ENCODE results near the gene TBC1D20. TPM values are rescaled to one million over a fixed set of nuclear protein-coding genes. Genes with fewer than 3 reads are reported as not detected.

TBC1D20 gene
- total RNA-seq, 1 donor from 2014 or later: 52.8 TPM

- TF ChIP-seq, protein P1, sequence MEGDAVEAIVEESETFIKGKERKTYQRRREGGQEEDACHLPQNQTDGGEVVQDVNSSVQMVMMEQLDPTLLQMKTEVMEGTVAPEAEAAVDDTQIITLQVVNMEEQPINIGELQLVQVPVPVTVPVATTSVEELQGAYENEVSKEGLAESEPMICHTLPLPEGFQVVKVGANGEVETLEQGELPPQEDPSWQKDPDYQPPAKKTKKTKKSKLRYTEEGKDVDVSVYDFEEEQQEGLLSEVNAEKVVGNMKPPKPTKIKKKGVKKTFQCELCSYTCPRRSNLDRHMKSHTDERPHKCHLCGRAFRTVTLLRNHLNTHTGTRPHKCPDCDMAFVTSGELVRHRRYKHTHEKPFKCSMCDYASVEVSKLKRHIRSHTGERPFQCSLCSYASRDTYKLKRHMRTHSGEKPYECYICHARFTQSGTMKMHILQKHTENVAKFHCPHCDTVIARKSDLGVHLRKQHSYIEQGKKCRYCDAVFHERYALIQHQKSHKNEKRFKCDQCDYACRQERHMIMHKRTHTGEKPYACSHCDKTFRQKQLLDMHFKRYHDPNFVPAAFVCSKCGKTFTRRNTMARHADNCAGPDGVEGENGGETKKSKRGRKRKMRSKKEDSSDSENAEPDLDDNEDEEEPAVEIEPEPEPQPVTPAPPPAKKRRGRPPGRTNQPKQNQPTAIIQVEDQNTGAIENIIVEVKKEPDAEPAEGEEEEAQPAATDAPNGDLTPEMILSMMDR (IDR thresholded peaks at IDR 0.05): peak; percentile 74
- Mint-ChIP-seq H3K9me3 (ENCODE audit: unreplicated experiment) (no peaks in the 10 kb centered on the region), H3K27ac (ENCODE audit: unreplicated experiment) (peak overlapping the region; percentile 71), H3K36me3 (ENCODE audit: unreplicated experiment) (peaks cover 18% of the 10 kb centered on the region), H3K27me3 (ENCODE audit: unreplicated experiment) (no peaks in the 10 kb centered on the region), H3K4me1 (ENCODE audit: unreplicated experiment) (no peaks in the 10 kb centered on the region), H3K4me3 (ENCODE audit: unreplicated experiment) (no peak overlapping the region)
- DNase-seq (ENCODE audit: extremely low spot score, unreplicated experiment): no peak
These were observed 31.1 kb downstream of the TBC1D20 start for GRCh38 chr20:431012-431904.

DNA sequence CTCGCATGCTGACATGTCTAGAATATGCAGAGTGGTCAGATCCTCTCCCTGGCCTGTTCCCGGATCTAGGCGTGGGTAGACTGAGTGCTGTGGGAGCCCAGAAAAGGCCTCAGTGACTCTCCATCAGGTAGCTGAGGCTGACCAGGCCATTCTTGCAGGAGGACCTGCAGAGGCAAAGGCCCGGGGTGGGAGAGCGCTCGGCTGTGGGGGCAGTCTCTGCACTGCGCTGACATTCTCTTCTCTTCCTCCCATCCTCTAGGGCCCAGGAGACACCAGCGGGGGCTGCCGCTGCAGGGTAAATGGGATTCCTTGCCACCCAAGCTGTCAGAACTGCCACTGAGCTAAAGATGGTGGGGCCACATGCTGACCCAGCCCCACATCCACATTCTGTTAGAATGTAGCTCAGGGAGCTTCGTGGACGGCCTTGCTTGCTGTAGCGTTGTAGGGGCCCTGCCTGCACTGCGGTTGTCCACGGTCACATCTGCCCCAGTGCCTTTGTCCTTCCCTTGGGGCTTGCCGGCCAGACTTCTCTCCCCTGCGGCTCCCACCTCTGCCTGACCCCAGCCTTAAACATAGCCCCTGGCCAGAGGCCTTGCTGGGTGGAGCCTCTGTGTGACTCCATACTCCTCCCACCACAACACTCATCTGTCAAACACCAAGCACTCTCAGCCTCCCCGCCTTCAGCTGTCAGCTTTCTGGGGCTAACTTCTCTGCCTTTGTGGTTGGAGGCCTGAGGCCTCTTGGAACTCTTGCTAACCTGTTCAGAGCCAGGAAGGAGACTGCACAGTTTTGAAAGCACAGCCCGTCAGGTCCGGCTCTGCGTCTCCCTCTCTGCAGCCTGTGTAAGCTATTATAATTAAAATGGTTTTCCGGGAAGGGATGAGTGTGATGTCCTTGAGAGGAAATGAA is 32.0 kb downstream of the TBC1D20 start:
- H3K4me1 Mint-ChIP-seq (ENCODE audit: unreplicated experiment): no peaks in the 10 kb centered on the region
- H3K36me3 Mint-ChIP-seq (ENCODE audit: unreplicated experiment): peaks cover 12% of the 10 kb centered on the region
- no peaks in the 10 kb centered on the region for H3K27me3 Mint-ChIP-seq (ENCODE audit: unreplicated experiment)
- no peak overlapping the region for H3K4me3 Mint-ChIP-seq (ENCODE audit: unreplicated experiment)
- DNase-seq (ENCODE audit: extremely low spot score, unreplicated experiment): no peak
- no peaks in the 10 kb centered on the region for H3K9me3 Mint-ChIP-seq (ENCODE audit: unreplicated experiment)
- no peak overlapping the region for H3K27ac Mint-ChIP-seq (ENCODE audit: unreplicated experiment)
- TF ChIP-seq, protein P1 (IDR thresholded peaks at IDR 0.05): no peak

- peak overlapping the region; percentile 18 for H3K27ac Mint-ChIP-seq (ENCODE audit: unreplicated experiment)
- TF ChIP-seq, protein P1 (IDR thresholded peaks at IDR 0.05): no peak
- H3K36me3 Mint-ChIP-seq (ENCODE audit: unreplicated experiment): peaks cover 17% of the 10 kb centered on the region
- no peaks in the 10 kb centered on the region for H3K9me3 Mint-ChIP-seq (ENCODE audit: unreplicated experiment)
- no peaks in the 10 kb centered on the region for H3K27me3 Mint-ChIP-seq (ENCODE audit: unreplicated experiment)
- H3K4me3 Mint-ChIP-seq (ENCODE audit: unreplicated experiment): no peak overlapping the region
- DNase-seq (ENCODE audit: extremely low spot score, unreplicated experiment): no peak
- no peaks in the 10 kb centered on the region for H3K4me1 Mint-ChIP-seq (ENCODE audit: unreplicated experiment)
These were observed 33.6 kb downstream of the TBC1D20 start for GRCh38 chr20:428658-429200.

DNA sequence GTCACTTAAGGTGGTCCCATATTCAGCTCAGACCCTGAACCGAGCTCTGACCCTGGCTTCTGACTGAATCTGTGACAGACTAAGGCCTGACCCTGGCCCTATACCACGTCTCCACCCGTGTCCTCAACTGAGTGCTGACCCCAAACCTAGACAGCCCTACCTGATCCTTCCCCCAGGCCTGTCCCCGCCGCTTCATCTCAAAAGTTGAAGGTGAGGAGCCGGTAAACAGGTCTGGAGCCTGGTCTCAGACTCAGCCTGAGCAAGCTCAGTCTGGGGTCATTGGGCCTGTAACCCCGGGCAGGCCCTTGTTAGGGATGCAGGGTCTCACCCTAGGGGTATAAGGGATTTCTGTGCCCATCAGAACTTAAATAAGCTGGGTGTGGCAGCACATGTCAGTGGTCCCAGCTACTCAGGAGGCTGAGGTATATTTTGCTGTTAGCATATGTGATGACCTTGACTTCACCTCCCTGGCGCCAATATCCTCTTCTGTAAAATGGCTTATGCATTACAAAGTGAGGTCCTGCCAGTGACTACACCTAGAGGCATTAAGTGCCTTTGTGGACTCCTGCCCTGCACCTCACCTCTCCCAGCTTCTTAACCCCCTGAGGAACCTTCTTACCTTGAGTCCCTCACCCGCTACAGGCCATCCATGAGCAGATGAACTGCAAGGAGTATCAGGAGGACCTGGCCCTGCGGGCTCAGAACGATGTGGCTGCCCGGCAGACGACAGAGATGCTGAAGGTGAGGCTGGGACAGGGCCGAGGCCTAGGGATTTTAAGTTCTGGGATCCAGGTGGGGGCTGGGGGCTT is 34.3 kb downstream of the TBC1D20 start:
- peaks cover 19% of the 10 kb centered on the region for H3K36me3 Mint-ChIP-seq (ENCODE audit: unreplicated experiment)
- peak overlapping the region; percentile 18 for H3K27ac Mint-ChIP-seq (ENCODE audit: unreplicated experiment)
- no peaks in the 10 kb centered on the region for H3K27me3 Mint-ChIP-seq (ENCODE audit: unreplicated experiment)
- no peaks in the 10 kb centered on the region for H3K4me1 Mint-ChIP-seq (ENCODE audit: unreplicated experiment)
- no peaks in the 10 kb centered on the region for H3K9me3 Mint-ChIP-seq (ENCODE audit: unreplicated experiment)
- DNase-seq (ENCODE audit: extremely low spot score, unreplicated experiment): no peak
- H3K4me3 Mint-ChIP-seq (ENCODE audit: unreplicated experiment): no peak overlapping the region
- TF ChIP-seq, protein P1 (IDR thresholded peaks at IDR 0.05): no peak

Measured in osteocyte (in vitro differentiated cells).